NCI-H2196 (cell line): ENCODE results near the gene CDH3.

Source experiments
- DNase-seq: peaks from one replicate; lab custom pipeline; 2025; ENCODE audit not compliant: unreplicated experiment; lab: John Stamatoyannopoulos, UW

Gene CDH3

DNA sequence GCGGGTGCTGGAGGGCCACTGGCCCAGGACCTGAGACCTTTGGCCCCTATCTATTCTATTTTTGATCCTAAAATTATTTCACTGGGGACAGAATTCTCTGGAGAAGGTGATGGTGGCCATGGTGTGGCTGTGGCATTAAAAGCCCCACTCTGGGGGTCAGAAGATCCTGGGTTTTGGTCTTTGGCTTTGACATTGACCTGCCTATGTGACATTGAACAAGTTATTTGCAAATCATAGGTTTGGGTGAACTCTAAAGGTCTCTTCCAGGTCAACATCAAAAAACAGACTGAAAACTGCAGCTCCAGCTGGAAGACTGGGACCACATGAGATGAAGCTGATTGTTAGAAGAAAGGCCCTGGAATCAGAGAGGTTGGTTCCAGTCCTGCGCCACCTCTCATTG lies 89.7 kb downstream of the CDH3 start:
- DNase-seq, result no peak

DNA sequence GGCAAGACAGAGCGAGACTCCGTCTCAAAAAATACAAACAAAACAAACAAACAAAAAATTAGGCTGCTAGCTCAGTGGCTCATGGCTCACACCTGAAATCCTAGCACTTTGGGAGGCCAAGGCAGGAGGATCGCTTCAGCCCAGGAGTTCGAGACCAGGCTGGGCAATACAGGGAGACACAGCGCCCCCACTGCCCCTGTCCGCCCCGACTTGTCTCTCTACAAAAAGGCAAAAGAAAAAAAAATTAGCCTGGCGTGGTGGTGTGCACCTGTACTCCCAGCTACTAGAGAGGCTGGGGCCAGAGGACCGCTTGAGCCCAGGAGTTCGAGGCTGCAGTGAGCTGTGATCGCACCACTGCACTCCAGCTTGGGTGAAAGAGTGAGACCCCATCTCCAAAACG lies 91.5 kb downstream of the CDH3 start:
- DNase-seq, result no peak

DNA sequence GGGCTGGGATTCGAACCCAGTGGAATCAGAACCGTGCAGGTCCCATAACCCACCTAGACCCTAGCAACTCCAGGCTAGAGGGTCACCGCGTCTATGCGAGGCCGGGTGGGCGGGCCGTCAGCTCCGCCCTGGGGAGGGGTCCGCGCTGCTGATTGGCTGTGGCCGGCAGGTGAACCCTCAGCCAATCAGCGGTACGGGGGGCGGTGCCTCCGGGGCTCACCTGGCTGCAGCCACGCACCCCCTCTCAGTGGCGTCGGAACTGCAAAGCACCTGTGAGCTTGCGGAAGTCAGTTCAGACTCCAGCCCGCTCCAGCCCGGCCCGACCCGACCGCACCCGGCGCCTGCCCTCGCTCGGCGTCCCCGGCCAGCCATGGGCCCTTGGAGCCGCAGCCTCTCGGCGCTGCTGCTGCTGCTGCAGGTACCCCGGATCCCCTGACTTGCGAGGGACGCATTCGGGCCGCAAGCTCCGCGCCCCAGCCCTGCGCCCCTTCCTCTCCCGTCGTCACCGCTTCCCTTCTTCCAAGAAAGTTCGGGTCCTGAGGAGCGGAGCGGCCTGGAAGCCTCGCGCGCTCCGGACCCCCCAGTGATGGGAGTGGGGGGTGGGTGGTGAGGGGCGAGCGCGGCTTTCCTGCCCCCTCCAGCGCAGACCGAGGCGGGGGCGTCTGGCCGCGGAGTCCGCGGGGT lies 92.1 kb downstream of the CDH3 start, which contains the start of gene CDH1:
Gene CDH1, plus strand, starts transcription at position 247 of the 684 bp plus-strand sequence. Its CDS starts 124 bp downstream, at position 371.
- DNase-seq, result peak; percentile 74

DNA sequence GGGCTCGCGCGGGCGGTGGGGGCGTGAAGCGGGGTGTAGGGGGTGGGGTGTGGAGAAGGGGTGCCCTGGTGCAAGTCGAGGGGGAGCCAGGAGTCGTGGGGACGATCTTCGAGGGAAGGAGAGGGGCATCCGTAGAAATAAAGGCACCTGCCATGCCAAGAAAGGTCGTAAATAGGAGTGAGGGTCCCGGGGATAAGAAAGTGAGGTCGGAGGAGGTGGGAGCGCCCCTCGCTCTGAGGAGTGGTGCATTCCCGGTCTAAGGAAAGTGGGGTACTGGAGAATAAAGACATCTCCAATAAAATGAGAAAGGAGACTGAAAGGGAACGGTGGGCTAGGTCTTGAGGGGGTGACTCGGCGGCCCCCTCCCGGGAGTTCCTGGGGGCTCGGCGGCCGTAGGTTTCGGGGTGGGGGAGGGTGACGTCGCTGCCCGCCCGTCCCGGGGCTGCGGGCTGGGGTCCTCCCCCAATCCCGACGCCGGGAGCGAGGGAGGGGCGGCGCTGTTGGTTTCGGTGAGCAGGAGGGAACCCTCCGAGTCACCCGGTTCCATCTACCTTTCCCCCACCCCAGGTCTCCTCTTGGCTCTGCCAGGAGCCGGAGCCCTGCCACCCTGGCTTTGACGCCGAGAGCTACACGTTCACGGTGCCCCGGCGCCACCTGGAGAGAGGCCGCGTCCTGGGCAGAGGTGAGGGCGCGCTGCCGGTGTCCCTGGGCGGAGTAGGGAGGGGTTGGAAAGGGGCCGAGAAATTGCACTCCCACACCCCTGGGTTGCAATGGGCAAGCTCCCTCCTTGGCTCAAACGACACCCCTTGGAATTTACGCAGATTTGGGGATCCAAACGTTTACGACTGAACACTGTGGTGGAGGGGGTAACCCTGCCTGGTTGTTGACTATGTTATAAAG lies 92.9 kb downstream of the CDH3 start:
- DNase-seq, result peak; percentile 26

DNA sequence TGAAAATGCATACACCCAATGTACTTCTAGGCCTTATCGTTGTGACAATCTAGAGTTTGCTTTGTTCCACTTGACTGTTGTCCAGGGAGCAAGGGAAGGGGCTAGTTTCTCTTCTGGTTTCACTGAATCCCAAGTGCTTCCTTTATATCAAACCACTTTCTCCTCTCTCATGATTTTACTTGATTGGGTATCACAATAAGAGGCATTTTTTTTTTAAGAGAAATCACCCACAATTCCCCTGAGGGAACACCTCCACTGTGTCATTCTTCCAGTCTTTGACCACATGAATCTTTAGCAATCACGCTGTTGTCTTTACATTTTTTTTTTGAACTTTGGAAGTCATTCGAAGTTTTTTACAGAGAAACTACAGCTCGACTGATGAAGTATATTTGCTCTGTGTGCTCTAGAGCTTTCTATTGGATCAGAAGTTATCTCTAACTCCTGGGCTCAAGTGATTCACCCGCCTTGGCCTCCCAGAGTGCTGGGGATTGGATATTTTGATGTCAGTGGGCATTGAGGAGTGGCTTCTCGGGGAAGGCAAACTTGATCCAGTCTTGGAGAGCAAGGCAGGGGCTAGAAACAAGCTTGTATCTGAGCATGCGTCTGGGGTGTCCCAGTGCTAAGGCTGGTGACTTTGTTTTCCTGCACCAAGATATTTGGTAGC lies 95.0 kb downstream of the CDH3 start:
- no peak for DNase-seq

DNA sequence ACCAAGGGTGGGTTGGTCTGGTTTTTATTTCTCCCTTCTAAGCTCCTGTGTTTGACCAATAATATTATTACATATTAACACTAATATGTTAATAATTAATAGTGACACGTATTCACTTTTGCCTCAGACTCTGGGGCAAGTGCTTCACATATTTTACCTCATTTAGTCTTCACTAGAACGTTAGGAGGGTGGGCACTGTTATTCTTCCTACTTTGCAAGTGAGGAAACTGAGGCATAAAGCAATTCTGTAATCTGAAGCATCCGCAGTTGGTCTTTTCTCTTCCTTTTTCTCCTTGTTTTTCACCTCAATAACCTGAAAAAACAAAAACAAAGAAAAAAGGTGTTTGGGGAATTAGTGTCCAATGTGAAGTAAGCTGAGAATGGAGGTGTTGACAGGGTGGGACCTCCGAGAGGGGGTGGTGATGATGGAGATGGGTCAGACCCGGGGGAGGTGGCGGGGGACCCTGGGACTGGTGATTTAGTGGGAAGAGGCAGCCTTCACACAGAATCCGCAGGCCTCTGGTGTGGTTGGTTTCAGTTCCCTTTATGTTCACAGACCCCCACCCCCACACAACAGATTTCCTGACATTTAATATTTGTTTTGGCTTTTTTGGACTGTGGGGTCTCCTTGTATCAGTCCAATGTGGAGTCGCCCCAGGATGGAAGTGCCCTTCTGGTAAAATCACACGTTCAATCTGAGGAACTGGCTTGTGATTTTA lies 95.7 kb downstream of the CDH3 start:
- no peak for DNase-seq

DNA sequence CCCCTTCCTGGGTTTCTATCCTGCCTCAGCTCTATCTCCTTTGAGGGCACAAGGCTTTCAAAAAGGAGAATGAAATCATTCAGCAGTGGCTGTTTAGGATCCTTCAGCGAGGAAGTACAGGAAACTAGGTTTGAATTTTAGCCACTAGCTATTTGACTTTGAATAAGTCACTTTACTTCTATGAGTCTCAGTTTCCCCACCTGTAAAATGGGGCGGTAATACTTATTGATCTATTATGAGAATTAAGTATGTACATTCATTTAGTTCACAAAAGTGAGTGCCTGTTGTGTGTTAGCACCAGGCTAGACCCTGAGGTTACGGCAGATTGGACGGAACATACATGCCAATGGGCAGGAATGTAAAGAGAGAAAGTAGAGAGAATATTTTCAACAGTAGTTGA lies 98.6 kb downstream of the CDH3 start:
- no peak for DNase-seq

DNA sequence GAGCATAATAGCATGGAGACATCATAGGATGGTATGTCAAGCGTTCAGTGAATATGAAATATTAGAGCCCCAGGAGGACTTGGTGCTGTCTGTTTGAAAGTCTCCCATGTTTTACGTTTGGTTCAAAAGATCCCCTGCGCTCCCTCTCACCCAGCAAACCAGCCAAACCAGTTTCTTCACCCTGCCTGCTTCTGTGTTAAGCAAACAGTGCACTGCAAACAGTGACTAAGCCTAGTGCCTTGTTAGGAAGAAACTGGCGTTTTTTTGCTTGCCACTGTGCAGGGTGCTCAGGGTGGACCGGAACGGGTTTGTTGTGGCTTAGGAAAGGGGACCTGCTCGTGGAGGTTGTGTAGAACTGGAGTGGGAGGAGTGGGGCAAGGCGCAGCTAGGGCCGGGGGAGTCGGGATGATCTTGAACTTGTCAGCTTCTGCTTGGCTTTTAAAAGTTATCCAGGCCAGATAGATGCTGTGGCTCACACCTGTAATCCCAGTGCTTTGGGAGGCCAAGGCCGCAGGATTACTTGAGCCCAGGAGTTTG lies 99.7 kb downstream of the CDH3 start:
- peak; percentile 80 for DNase-seq

DNA sequence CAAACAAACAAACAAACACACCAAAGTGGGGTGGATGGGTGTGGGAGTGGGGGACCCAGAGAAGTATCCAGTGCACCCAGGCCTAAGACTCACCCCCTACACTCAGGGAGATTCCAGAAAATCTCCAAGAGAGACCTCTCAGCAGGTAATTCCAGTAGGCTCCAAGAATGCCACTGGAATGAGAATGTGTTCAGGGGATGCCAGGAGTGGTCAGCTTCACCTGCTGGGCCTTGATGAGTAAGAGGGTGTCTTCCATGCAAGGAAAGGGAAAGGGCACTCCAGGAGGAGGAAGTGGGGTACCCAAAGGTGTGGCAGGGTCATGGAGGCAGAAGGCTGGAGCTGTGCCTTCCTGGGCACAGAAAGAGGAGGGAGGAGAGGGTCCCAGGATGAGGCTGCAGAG lies 101.8 kb downstream of the CDH3 start:
- DNase-seq, result no peak

DNA sequence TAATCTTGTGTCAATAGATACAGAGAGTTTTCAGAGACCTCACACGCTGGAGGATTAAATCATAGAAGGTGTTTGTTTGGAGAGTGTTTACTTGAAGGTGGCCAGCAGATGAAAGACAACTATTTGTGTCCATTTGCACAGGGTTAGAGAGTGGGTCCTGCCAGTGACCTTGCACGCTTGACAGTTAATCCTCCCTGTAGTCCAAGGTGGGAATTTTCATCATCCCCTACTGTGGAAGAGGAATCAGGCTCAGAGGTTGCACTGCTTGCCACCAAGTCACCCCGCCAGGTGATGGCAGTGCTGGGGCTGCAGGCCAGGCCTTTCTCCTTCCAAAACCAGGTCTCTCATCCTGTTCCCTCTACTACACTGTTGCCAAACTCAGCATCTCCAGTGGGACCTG lies 104.3 kb downstream of the CDH3 start:
- no peak for DNase-seq
